GM19238 (cell line): Measurements from ENCODE around the gene GPATCH8.

Source experiments
- DNase-seq: peaks from one replicate; pipeline ENCODE4 v3.0.0; 2011; ENCODE audit warnings: low spot score; ENCODE audit not compliant: insufficient read length

The GPATCH8 gene

GRCh38 chr17:44464037-44464436 is 39.2 kb downstream of the GPATCH8 start:
- no peak for DNase-seq

- no peak for DNase-seq
Measured at GRCh38 chr17:44451832-44452231, 51.4 kb downstream of the GPATCH8 start.

GRCh38 chr17:44451016-44451627 is 52.1 kb downstream of the GPATCH8 start:
- no peak for DNase-seq

GRCh38 chr17:44448412-44448811 is 54.8 kb downstream of the GPATCH8 start:
- DNase-seq = no peak

- DNase-seq = no peak
Measured at GRCh38 chr17:44444735-44445105, 58.5 kb downstream of the GPATCH8 start.

GRCh38 chr17:44442806-44443205 is 60.4 kb downstream of the GPATCH8 start:
- no peak for DNase-seq

- no peak for DNase-seq
Measured at GRCh38 chr17:44439168-44439567, 64.0 kb downstream of the GPATCH8 start.

- DNase-seq = peak; percentile 5
Measured at GRCh38 chr17:44438636-44439035, 64.6 kb downstream of the GPATCH8 start.

- DNase-seq = no peak
Measured at GRCh38 chr17:44436336-44436735, 66.9 kb downstream of the GPATCH8 start.

- DNase-seq = no peak
Measured at GRCh38 chr17:44432254-44433157, 70.7 kb downstream of the GPATCH8 start.

- no peak for DNase-seq
Measured at GRCh38 chr17:44424828-44425461, 78.3 kb downstream of the GPATCH8 start.

- DNase-seq = no peak
Measured at GRCh38 chr17:44417553-44417952, 85.7 kb downstream of the GPATCH8 start.

GRCh38 chr17:44416558-44417289 is 86.5 kb downstream of the GPATCH8 start:
- no peak for DNase-seq

GRCh38 chr17:44414394-44415155 is 88.6 kb downstream of the GPATCH8 start:
- no peak for DNase-seq

GRCh38 chr17:44409309-44410028 is 93.7 kb downstream of the GPATCH8 start:
- no peak for DNase-seq

- no peak for DNase-seq
Measured at GRCh38 chr17:44408786-44409185, 94.4 kb downstream of the GPATCH8 start.

GRCh38 chr17:44402564-44403172 is 100.5 kb downstream of the GPATCH8 start:
- no peak for DNase-seq

- DNase-seq = no peak
Measured at GRCh38 chr17:44400226-44400847, 102.9 kb downstream of the GPATCH8 start.
